Measurements from ENCODE around the gene SHISAL2A. TPM values are rescaled to one million over a fixed set of nuclear protein-coding genes. Genes with fewer than 3 reads are reported as not detected.

Gene SHISAL2A
- total and polyA plus RNA-seq, 2 donors from 2014 or later: 2.5 TPM; not detected in 1

GRCh38 chr1:52660807-52661206 lies 27.8 kb downstream of the SHISAL2A start:
- no peaks in the 10 kb centered on the region for H3K36me3 ChIP-seq (ENCODE audit: control insufficient read depth in 2 of 3, insufficient read depth in 3 of 3, low read length in 3 of 3)
- TF ChIP-seq CTCF (IDR thresholded peaks at IDR 0.05; ENCODE audit: borderline replicate concordance, extremely low read depth, insufficient read depth): no peak
- intact Hi-C loops (cut with DNase I): no loop called here
- FAIRE-seq (no peak), DNase-seq (no peak)
- H3K9ac ChIP-seq (ENCODE audit: low read length in 3 of 3): no peak overlapping the region
- no peaks in the 10 kb centered on the region for H3K27me3 ChIP-seq (ENCODE audit: control insufficient read depth, insufficient read depth, low read length)
- no peaks in the 10 kb centered on the region for H3K9me3 ChIP-seq (ENCODE audit: control insufficient read depth in 2 of 3, insufficient read depth in 1 of 3, low read length in 3 of 3)
- no peak overlapping the region for H3K27ac ChIP-seq (ENCODE audit: low read depth in 2 of 2, low read length in 2 of 2)
- H3K4me1 ChIP-seq (ENCODE audit: control insufficient read depth in 2 of 3, insufficient read depth in 2 of 3, low read depth in 1 of 3, low read length in 3 of 3): no peaks in the 10 kb centered on the region
- no peak overlapping the region for H3K4me3 ChIP-seq (ENCODE audit: low read length in 3 of 3)

GRCh38 chr1:52662645-52663313 lies 29.8 kb downstream of the SHISAL2A start:
- H3K27me3 ChIP-seq (ENCODE audit: control insufficient read depth, insufficient read depth, low read length): no peaks in the 10 kb centered on the region
- H3K36me3 ChIP-seq (ENCODE audit: control insufficient read depth in 2 of 3, insufficient read depth in 3 of 3, low read length in 3 of 3): no peaks in the 10 kb centered on the region
- intact Hi-C loops (cut with DNase I): no loop called here
- no peak overlapping the region for H3K9ac ChIP-seq (ENCODE audit: low read length in 3 of 3)
- H3K4me3 ChIP-seq (ENCODE audit: low read length in 3 of 3): peak overlapping the region in 1 of 3 donors; percentile 8
- FAIRE-seq (no peak), DNase-seq (peak in 4 of 5 donors; percentile 32 to 60 (median 40))
- H3K4me1 ChIP-seq (ENCODE audit: control insufficient read depth in 2 of 3, insufficient read depth in 2 of 3, low read depth in 1 of 3, low read length in 3 of 3): no peaks in the 10 kb centered on the region
- TF ChIP-seq CTCF (IDR thresholded peaks at IDR 0.05; ENCODE audit: borderline replicate concordance, extremely low read depth, insufficient read depth): no peak
- H3K9me3 ChIP-seq (ENCODE audit: control insufficient read depth in 2 of 3, insufficient read depth in 1 of 3, low read length in 3 of 3): no peaks in the 10 kb centered on the region
- no peak overlapping the region for H3K27ac ChIP-seq (ENCODE audit: low read depth in 2 of 2, low read length in 2 of 2)

GRCh38 chr1:52663716-52664115 lies 30.7 kb downstream of the SHISAL2A start:
- H3K36me3 ChIP-seq (ENCODE audit: control insufficient read depth in 2 of 3, insufficient read depth in 3 of 3, low read length in 3 of 3): no peaks in the 10 kb centered on the region
- H3K4me3 ChIP-seq (ENCODE audit: low read length in 3 of 3): no peak overlapping the region
- intact Hi-C loops (cut with DNase I): no loop called here
- H3K27me3 ChIP-seq (ENCODE audit: control insufficient read depth, insufficient read depth, low read length): no peaks in the 10 kb centered on the region
- FAIRE-seq (no peak), DNase-seq (no peak)
- no peaks in the 10 kb centered on the region for H3K9me3 ChIP-seq (ENCODE audit: control insufficient read depth in 2 of 3, insufficient read depth in 1 of 3, low read length in 3 of 3)
- TF ChIP-seq CTCF (IDR thresholded peaks at IDR 0.05; ENCODE audit: borderline replicate concordance, extremely low read depth, insufficient read depth): no peak
- no peak overlapping the region for H3K27ac ChIP-seq (ENCODE audit: low read depth in 2 of 2, low read length in 2 of 2)
- H3K9ac ChIP-seq (ENCODE audit: low read length in 3 of 3): no peak overlapping the region
- no peaks in the 10 kb centered on the region for H3K4me1 ChIP-seq (ENCODE audit: control insufficient read depth in 2 of 3, insufficient read depth in 2 of 3, low read depth in 1 of 3, low read length in 3 of 3)

Data from kidney (tissue), 14 donors.